ENCODE measurements around the gene CILP. TPM values are rescaled to one million over a fixed set of nuclear protein-coding genes. Genes with fewer than 3 reads are reported as not detected.

CILP gene
- total RNA-seq, 1 experiment from 2014 or later = 0.05 TPM

GRCh38 chr15:65196637-65197336, 14.5 kb downstream of the CILP start:
- Mint-ChIP-seq H3K27ac (ENCODE audit: unreplicated experiment) (no peak overlapping the region), H3K4me3 (ENCODE audit: low read depth, unreplicated experiment) (no peak overlapping the region), H3K36me3 (ENCODE audit: insufficient read depth, unreplicated experiment) (no peaks in the 10 kb centered on the region), H3K9me3 (ENCODE audit: low read depth, unreplicated experiment) (no peaks in the 10 kb centered on the region), H3K27me3 (ENCODE audit: unreplicated experiment) (peaks cover 69% of the 10 kb centered on the region), H3K4me1 (ENCODE audit: low read depth, unreplicated experiment) (no peaks in the 10 kb centered on the region)
- no TSS peak for BruUV-seq (replicated peaks)
- no peak for DNase-seq
- CTCF ChIA-PET = interaction anchor here (0.7 kb wide), 1 partner anchor 90 kb away, joined by 3 read pairs; the partner anchor contains the start of gene PARP16
- intact Hi-C loops (cut with micrococcal nuclease; ENCODE audit: unreplicated experiment) = no loop called here
- no peak for TF ChIP-seq CTCF (IDR thresholded peaks at IDR 0.05; ENCODE audit: unreplicated experiment)

GRCh38 chr15:65195548-65195923, 15.7 kb downstream of the CILP start:
- intact Hi-C loops (cut with micrococcal nuclease; ENCODE audit: unreplicated experiment) = no loop called here
- H3K36me3 Mint-ChIP-seq (ENCODE audit: insufficient read depth, unreplicated experiment) = no peaks in the 10 kb centered on the region
- DNase-seq = no peak
- H3K4me3 Mint-ChIP-seq (ENCODE audit: low read depth, unreplicated experiment) = no peak overlapping the region
- CTCF ChIA-PET = interaction anchor here (1.2 kb wide), 1 partner anchor 13 kb away, joined by 3 read pairs; no protein-coding TSS in a partner anchor
- H3K27me3 Mint-ChIP-seq (ENCODE audit: unreplicated experiment) = peaks cover 56% of the 10 kb centered on the region
- H3K4me1 Mint-ChIP-seq (ENCODE audit: low read depth, unreplicated experiment) = no peaks in the 10 kb centered on the region
- H3K27ac Mint-ChIP-seq (ENCODE audit: unreplicated experiment) = no peak overlapping the region
- BruUV-seq (replicated peaks) = no TSS peak
- no peak for TF ChIP-seq CTCF (IDR thresholded peaks at IDR 0.05; ENCODE audit: unreplicated experiment)
- no peaks in the 10 kb centered on the region for H3K9me3 Mint-ChIP-seq (ENCODE audit: low read depth, unreplicated experiment)

- intact Hi-C loops (cut with micrococcal nuclease; ENCODE audit: unreplicated experiment) = no loop called here
- BruUV-seq (replicated peaks) = no TSS peak
- no peak overlapping the region for H3K4me3 Mint-ChIP-seq (ENCODE audit: low read depth, unreplicated experiment)
- no peaks in the 10 kb centered on the region for H3K4me1 Mint-ChIP-seq (ENCODE audit: low read depth, unreplicated experiment)
- CTCF ChIA-PET = interaction anchor here (1.2 kb wide), 1 partner anchor 14 kb away, joined by 3 read pairs; no protein-coding TSS in a partner anchor
- H3K27ac Mint-ChIP-seq (ENCODE audit: unreplicated experiment) = no peak overlapping the region
- H3K9me3 Mint-ChIP-seq (ENCODE audit: low read depth, unreplicated experiment) = no peaks in the 10 kb centered on the region
- H3K36me3 Mint-ChIP-seq (ENCODE audit: insufficient read depth, unreplicated experiment) = no peaks in the 10 kb centered on the region
- H3K27me3 Mint-ChIP-seq (ENCODE audit: unreplicated experiment) = peaks cover 51% of the 10 kb centered on the region
- DNase-seq = no peak
- TF ChIP-seq CTCF (IDR thresholded peaks at IDR 0.05; ENCODE audit: unreplicated experiment) = no peak
These were observed 16.3 kb downstream of the CILP start for GRCh38 chr15:65194826-65195547.

GRCh38 chr15:65192016-65192415, 19.3 kb downstream of the CILP start:
- Mint-ChIP-seq H3K4me3 (ENCODE audit: low read depth, unreplicated experiment) (no peak overlapping the region), H3K4me1 (ENCODE audit: low read depth, unreplicated experiment) (no peaks in the 10 kb centered on the region), H3K27ac (ENCODE audit: unreplicated experiment) (no peak overlapping the region), H3K27me3 (ENCODE audit: unreplicated experiment) (peaks cover 48% of the 10 kb centered on the region), H3K36me3 (ENCODE audit: insufficient read depth, unreplicated experiment) (no peaks in the 10 kb centered on the region), H3K9me3 (ENCODE audit: low read depth, unreplicated experiment) (no peaks in the 10 kb centered on the region)
- CTCF ChIA-PET = no interaction called here
- DNase-seq = no peak
- intact Hi-C loops (cut with micrococcal nuclease; ENCODE audit: unreplicated experiment) = no loop called here
- TF ChIP-seq CTCF (IDR thresholded peaks at IDR 0.05; ENCODE audit: unreplicated experiment) = no peak
- BruUV-seq (replicated peaks) = no TSS peak

All from Calu3 (cell line).